Naive B cell (primary cell): Measurements from ENCODE around the gene ACVR1. TPM values are rescaled to one million over a fixed set of nuclear protein-coding genes. Genes with fewer than 3 reads are reported as not detected.
A peak's percentile ranks its signal among the peaks of the same experiment; 100 is the strongest.

ENCODE experiments used
- ATAC-seq, 2 donors: fragments of 150-1000 bp; cut with Tn5 transposase; 2 replicates each; pipeline ENCODE4 v1.10.0; 2021; ENCODE audit warnings: low read depth in 2 of 2, mild to moderate bottlenecking in 2 of 2, moderate library complexity in 2 of 2
- DNase-seq: peaks from one replicate; pipeline ENCODE4 v3.0.0; 2022
- H3K27ac Mint-ChIP-seq, 6 donors: one replicate each; pipeline ENCODE4 v1.8.0; 2020 to 2022; ENCODE audit warnings: mild to moderate bottlenecking in 6 of 6, mixed read lengths in 6 of 6, moderate library complexity in 5 of 6, inconsistent platforms in 2 of 6
- H3K27me3 Mint-ChIP-seq, 3 donors: one replicate each; pipeline ENCODE4 v1.8.0; 2021 to 2022; ENCODE audit warnings: mixed read lengths in 3 of 3, mild to moderate bottlenecking in 1 of 3
- H3K36me3 Mint-ChIP-seq, 2 donors: one replicate each; pipeline ENCODE4 v1.8.0; 2020 to 2022; ENCODE audit warnings: mixed read lengths in 2 of 2, inconsistent platforms in 1 of 2, mild to moderate bottlenecking in 1 of 2
- H3K4me1 Mint-ChIP-seq, 3 donors: one replicate each; pipeline ENCODE4 v1.8.0; 2020 to 2022; ENCODE audit warnings: mixed read lengths in 3 of 3, inconsistent platforms in 1 of 3, mild to moderate bottlenecking in 1 of 3, moderate library complexity in 1 of 3
- H3K4me3 Mint-ChIP-seq, 8 donors: one replicate each; pipeline ENCODE4 v1.8.0; 2020 to 2022; ENCODE audit warnings: mild to moderate bottlenecking in 8 of 8, mixed read lengths in 8 of 8, moderate library complexity in 8 of 8, inconsistent platforms in 2 of 8
- H3K9me3 Mint-ChIP-seq, 7 donors: one replicate each; pipeline ENCODE4 v1.8.0; 2020 to 2022; ENCODE audit warnings: mixed read lengths in 7 of 7, mild to moderate bottlenecking in 5 of 7, inconsistent platforms in 2 of 7, moderate library complexity in 1 of 7
- polyA plus RNA-seq, 6 donors: library from polyadenylated mRNA; unstranded; fragments of 300-500 nt; fragmentation: Illumina TruSeq; gene quantifications; one replicate each; pipeline ENCODE4 v1.2.3, GENCODE V29; 2021; ENCODE audit warnings: low read depth in 6 of 6

The ACVR1 gene
- polyA plus RNA-seq, 6 donors from 2014 or later = 1.1 to 2.8 (median 1.6) TPM; not detected in 1

DNA sequence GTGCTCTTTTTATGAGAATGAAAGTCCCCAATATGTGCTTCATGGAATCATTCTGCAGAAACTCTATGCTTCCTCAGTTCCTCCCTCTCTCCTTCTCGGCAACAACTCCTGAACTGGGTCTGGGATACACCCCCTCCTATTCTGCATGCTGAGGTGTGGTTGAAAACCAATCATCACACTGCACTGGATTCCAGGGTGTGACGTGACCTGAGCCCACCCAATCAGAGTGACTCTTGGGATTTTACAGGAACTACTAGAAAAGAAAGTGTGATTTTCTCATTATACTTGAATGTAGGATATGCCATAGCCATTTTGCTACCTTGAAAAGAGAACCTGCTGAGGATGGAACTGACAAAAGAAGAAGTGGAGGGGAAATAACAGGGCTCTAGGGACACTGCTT lies 36.3 kb downstream of the ACVR1 start:
- H3K27me3 Mint-ChIP-seq = no peaks in the 10 kb centered on the region
- no peak overlapping the region for H3K27ac Mint-ChIP-seq
- H3K4me1 Mint-ChIP-seq = peaks cover 4 to 26% (median 5%) of the 10 kb centered on the region in 3 donors
- H3K4me3 Mint-ChIP-seq = no peak overlapping the region
- DNase-seq (no peak), ATAC-seq (no peak)
- peaks cover 0 to 2% (median 0%) of the 10 kb centered on the region in 7 donors for H3K9me3 Mint-ChIP-seq
- H3K36me3 Mint-ChIP-seq = peaks cover 0 to 7% of the 10 kb centered on the region in 2 donors

DNA sequence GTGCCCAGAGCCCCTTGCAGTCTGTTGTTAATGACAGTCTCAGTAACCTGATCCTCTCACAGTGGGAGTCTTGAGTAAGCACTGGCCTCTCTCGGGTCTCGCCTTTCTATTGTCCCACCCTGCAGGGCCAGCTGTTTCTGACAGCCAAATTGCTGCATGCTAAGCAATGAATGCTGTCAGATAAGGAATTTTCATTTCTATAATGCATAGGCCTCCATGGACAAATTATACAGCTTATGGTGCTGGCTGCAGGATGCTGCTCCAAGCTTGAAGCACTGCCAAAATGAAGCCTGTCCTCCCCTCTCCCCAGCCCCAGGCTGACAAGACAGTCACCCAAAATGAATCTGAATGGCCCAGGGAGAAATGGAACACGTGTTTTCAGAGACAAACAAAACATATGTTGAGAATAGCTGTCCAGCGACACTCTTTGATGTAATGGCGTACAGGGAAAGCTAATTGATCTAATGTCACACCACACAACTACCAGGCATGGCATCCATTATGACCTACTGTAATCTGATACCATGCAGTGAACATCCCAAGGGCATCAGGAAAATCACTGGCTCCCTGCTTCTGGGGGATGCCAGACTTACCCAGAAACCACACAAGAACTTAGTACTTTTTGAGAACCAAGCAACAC lies 36.8 kb downstream of the ACVR1 start:
- H3K4me3 Mint-ChIP-seq = peak overlapping the region in 1 of 8 donors; percentile 22
- ATAC-seq = no peak
- H3K27ac Mint-ChIP-seq = no peak overlapping the region
- no peaks in the 10 kb centered on the region for H3K27me3 Mint-ChIP-seq
- peaks cover 4 to 26% (median 5%) of the 10 kb centered on the region in 3 donors for H3K4me1 Mint-ChIP-seq
- H3K9me3 Mint-ChIP-seq = peaks cover 0 to 2% (median 0%) of the 10 kb centered on the region in 7 donors
- DNase-seq = no peak
- H3K36me3 Mint-ChIP-seq = peaks cover 0 to 7% of the 10 kb centered on the region in 2 donors

DNA sequence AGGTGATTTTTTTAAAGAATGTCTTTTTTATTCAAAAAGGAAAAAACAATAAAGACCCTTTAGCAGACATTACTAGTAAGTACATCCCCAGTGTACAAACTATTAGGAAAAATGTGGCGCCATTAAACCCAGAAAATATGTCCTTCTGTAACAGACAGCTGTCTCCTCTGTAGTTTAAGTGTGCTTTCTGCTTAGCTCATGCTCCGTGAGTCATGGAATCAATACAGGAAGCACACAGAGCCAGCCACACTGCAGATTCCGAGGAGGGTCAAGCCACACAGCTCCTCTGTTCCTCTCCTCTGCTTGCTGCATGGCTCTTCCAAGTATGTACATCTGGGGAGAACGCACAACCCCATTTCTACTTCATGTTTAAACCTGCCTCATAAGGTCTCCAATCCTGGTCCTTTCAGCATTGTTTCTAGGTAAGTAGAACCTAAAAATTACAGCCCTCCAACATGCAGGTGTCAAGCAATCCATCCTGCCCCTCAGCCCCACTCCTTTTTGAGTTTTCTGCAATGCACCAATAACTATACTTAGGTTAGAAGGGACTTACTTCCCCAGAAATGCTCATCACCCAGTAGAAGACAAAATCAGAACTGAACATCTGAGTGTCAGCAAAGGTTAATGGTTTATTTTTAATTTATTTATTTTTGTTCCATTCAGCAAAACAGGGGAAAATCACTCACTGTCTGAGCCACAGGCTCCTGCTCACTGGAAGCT lies 37.5 kb downstream of the ACVR1 start:
- no peak for DNase-seq
- Mint-ChIP-seq H3K27me3 (no peaks in the 10 kb centered on the region), H3K4me1 (peaks cover 4 to 26% (median 5%) of the 10 kb centered on the region in 3 donors)

DNA sequence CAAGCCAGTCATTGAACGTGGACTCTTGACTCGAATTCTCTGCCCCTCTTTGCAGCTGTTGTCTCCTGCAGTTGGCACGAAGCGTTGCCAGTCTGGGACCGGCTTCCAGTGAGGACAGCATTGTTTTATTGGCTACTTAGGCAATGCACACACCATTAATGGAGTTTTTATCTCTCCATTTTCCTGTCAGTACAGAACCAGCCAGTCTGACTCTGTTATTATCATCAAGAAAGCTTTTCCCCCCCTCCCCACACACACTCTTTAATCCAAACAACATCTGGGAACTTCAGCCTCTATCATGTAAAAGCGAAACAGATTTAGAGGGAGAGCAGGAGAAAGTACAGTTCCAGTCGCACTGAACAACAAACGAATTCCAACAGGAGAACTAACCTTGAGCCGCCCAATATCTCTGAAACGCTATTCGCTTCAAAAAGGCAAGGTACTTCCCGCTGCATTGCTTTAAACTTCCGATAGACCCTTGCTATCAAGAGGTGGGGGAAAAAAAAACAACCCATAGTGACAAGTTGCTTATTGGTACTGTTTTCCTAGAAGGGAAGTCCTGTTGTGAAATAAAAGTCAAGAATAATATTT lies 38.2 kb downstream of the ACVR1 start:
- ATAC-seq (no peak), DNase-seq (no peak)
- no peak overlapping the region for H3K27ac Mint-ChIP-seq
- no peak overlapping the region for H3K4me3 Mint-ChIP-seq
- H3K4me1 Mint-ChIP-seq = peaks cover 4 to 26% (median 5%) of the 10 kb centered on the region in 3 donors
- H3K36me3 Mint-ChIP-seq = peaks cover 0 to 7% of the 10 kb centered on the region in 2 donors
- H3K27me3 Mint-ChIP-seq = no peaks in the 10 kb centered on the region
- H3K9me3 Mint-ChIP-seq = peaks cover 0 to 2% (median 0%) of the 10 kb centered on the region in 7 donors

More for the DNA sequence above, 37.5 kb downstream of the ACVR1 start:
- peaks cover 0 to 2% (median 0%) of the 10 kb centered on the region in 7 donors for H3K9me3 Mint-ChIP-seq
- ATAC-seq = no peak
- H3K27ac Mint-ChIP-seq = peak overlapping the region in 1 of 6 donors; percentile 65
- no peak overlapping the region for H3K4me3 Mint-ChIP-seq
- H3K36me3 Mint-ChIP-seq = peaks cover 0 to 7% of the 10 kb centered on the region in 2 donors

DNA sequence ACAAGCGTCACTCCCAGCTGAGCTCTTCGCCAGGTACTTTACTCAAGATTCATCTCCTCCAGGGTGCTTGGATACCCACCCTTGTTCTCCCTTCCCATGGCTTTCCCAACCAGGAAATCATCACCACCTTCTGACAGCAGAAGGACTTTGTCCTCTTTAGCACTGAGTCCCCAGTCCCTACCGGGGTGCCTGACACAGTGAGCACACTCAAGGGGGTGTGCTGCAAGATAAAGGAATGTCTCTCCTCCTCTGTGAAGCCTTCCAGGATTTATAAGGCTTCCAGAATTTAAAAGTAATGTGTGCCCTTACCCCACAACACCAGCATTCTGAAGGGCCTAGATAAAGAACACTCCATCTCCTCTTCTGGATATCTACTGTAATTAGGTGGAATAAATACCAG lies 39.6 kb downstream of the ACVR1 start:
- Mint-ChIP-seq H3K4me1 (peaks cover 4 to 26% (median 5%) of the 10 kb centered on the region in 3 donors), H3K27me3 (no peaks in the 10 kb centered on the region), H3K4me3 (no peak overlapping the region), H3K9me3 (peaks cover 0 to 2% (median 0%) of the 10 kb centered on the region in 7 donors), H3K36me3 (peaks cover 0 to 7% of the 10 kb centered on the region in 2 donors), H3K27ac (peak overlapping the region in 3 of 6 donors; percentile 15 to 88 (median 24))
- no peak for ATAC-seq
- DNase-seq = no peak

DNA sequence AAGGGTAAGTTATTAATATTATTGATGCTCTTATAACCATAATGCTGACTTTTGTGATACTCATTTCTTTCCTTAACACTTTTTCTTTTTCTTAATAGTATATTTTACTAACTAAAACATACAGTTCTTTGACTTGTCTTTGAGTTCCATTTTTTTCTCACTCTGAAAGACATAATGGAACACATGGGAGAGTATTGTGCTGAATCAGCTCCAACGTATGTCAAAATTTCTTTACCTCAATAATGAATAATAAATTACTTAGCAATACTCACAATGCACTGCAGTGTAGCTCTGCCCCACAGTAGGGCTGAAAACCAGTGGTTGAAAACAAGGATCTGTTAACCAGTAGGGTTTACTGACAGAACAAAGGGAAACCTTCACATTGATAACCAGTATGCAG lies 40.7 kb downstream of the ACVR1 start:
- Mint-ChIP-seq H3K27ac (no peak overlapping the region), H3K4me1 (peaks cover 4 to 21% (median 5%) of the 10 kb centered on the region in 3 donors), H3K27me3 (no peaks in the 10 kb centered on the region), H3K36me3 (peaks cover 0 to 7% of the 10 kb centered on the region in 2 donors), H3K4me3 (no peak overlapping the region), H3K9me3 (peaks cover 0 to 2% (median 0%) of the 10 kb centered on the region in 7 donors)
- ATAC-seq (no peak), DNase-seq (no peak)

DNA sequence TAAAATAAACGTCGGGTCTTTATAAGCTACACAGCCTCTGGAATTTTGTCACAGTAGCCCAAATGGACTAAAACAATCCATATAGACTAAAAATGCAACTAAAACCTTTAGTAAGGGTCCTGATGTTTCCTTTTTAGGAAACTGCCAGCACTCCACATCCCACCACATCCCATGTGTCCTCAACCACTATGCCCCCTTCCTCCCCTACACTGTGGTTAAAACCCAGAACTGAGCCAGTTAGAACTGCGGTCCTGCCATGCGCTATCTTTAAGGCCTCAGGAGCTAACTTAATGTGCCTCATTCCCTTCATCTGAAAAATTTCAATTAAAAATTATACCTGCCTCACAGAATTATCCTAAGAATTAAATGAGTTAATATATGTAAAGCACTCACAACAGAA lies 41.1 kb downstream of the ACVR1 start:
- Mint-ChIP-seq H3K27ac (no peak overlapping the region), H3K27me3 (no peaks in the 10 kb centered on the region), H3K36me3 (peaks cover 0 to 7% of the 10 kb centered on the region in 2 donors), H3K4me3 (no peak overlapping the region), H3K4me1 (peaks cover 4 to 17% (median 5%) of the 10 kb centered on the region in 3 donors), H3K9me3 (peaks cover 0 to 2% (median 0%) of the 10 kb centered on the region in 7 donors)
- ATAC-seq (no peak), DNase-seq (no peak)

DNA sequence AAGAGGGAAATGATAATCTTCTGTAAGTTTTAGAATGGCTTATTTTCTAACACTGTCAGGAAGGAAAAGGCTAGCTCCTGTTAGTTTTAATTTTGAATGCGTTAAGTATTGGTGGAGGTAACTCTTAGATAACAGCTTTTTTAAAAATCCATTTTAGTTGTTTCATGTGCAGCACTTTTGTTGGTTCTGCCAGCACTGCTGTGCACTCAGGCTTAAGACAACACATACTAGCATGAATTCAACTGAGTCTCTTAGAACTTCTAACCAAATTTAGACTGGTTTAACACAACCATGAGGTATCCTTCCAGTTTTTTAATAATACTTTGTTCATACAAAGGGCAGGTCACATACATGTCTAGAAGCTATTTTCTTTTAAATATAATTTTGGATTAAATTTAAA lies 42.4 kb downstream of the ACVR1 start:
- Mint-ChIP-seq H3K9me3 (peaks cover 0 to 2% (median 0%) of the 10 kb centered on the region in 7 donors), H3K36me3 (peaks cover 8 to 14% of the 10 kb centered on the region in 2 donors), H3K27ac (no peak overlapping the region), H3K27me3 (no peaks in the 10 kb centered on the region), H3K4me1 (peaks cover 3 to 10% (median 8%) of the 10 kb centered on the region in 3 donors), H3K4me3 (no peak overlapping the region)
- ATAC-seq = no peak
- no peak for DNase-seq

DNA sequence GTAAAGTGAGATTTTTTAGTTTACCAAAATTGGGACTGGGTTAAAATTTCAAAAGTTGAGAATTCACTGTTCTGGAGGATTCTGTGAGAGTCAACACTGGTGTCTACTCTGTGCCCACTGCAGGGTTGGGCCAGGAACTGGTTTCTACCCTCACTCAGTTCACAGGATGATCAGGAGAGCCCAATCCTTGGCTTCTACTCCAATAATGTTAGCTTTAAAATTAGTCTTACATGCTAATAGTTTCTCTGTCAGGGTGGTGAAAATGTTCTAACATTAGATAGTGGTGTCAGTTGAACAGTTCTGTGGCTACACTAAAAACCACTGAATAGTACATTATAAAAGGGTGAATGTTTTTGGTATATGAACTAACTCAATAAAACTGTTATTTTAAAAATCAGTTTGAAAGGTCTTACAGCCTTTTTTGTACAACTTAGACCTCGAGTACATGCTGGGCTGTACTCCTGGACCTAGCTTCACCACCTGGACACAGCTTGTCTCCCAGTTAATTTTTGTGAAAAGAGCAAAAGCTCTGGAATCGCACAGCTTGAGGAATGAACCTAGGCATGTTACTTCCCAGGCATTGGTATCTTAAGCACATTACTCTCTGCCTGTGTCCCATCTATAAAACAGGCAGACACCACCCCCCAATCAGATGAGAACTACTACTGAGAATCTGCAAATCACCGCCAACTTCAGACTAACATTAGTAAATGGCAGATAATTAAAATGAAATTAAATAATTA lies 44.4 kb downstream of the ACVR1 start:
- no peaks in the 10 kb centered on the region for H3K27me3 Mint-ChIP-seq
- H3K4me1 Mint-ChIP-seq = peaks cover 0 to 5% (median 0%) of the 10 kb centered on the region in 3 donors
- peak overlapping the region in 3 of 6 donors; percentile 7 to 58 (median 26) for H3K27ac Mint-ChIP-seq
- H3K9me3 Mint-ChIP-seq = peaks cover 0 to 2% (median 0%) of the 10 kb centered on the region in 7 donors
- H3K36me3 Mint-ChIP-seq = peaks cover 8 to 10% of the 10 kb centered on the region in 2 donors
- ATAC-seq (no peak), DNase-seq (no peak)
- no peak overlapping the region for H3K4me3 Mint-ChIP-seq

DNA sequence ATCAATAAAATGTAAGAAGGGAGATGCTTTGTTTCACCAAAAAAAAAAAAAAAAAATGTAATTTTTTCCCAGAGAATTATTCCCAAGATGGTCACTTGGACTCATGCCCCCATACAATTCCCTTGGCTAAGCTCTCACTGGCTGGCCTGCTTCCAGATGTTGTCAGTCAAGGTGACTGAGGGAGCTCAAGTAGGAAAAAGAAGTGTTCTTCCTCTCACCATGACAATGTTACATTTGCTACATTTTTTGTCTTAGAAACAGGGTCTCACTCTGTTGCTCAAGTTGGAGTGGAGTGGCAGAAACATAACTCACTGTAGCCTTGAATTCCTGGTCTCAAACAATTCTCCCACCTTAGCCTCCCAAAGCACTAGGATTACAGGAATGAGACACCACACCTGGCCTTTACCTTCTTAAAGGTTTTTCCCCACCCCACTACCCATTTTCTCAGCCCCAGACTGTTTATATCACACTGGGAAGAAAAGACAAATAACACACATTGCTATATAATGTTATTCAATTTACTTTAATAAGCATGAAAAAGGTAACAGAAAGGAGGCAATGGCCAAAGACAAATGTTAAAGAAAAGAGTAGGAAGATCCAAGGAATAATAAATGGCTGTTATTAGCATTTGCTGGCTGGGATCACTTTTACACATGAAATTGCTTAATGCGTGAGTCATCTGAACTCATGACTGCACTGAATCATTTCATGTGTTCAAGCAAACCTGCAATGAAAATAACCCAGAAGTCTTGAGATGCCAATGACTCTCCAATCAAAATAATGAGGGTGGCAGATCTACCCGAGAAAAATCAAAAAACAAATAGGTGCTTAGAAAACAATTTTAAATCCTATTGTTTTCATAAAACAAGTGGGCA lies 45.2 kb downstream of the ACVR1 start:
- DNase-seq (no peak), ATAC-seq (no peak)
- H3K9me3 Mint-ChIP-seq = peaks cover 0 to 2% (median 0%) of the 10 kb centered on the region in 7 donors
- no peaks in the 10 kb centered on the region for H3K27me3 Mint-ChIP-seq
- H3K4me1 Mint-ChIP-seq = peaks cover 0 to 5% (median 0%) of the 10 kb centered on the region in 3 donors
- peaks cover 6 to 8% of the 10 kb centered on the region in 2 donors for H3K36me3 Mint-ChIP-seq
- H3K4me3 Mint-ChIP-seq = no peak overlapping the region
- peak overlapping the region in 2 of 6 donors; percentile 7 to 58 for H3K27ac Mint-ChIP-seq

DNA sequence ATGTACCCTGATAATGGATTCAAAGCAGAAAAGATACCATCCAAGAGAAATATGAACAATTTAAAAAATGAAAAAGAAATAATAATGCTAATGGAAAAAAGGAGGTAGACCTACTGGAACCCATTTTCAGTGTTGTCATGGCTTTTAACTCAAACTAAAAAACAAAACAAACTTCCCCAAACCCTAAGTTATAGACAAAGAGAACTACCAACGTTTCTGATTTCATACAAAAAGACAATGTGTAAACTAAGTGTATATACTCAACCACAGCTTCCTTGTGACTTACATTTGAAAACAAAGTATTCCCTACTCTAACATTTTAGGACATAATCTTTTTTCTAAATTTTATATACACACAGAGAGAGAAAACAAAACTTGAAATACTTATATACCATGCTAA lies 45.9 kb downstream of the ACVR1 start:
- DNase-seq (no peak), ATAC-seq (no peak)
- Mint-ChIP-seq H3K4me1 (peaks cover 0 to 5% (median 3%) of the 10 kb centered on the region in 3 donors), H3K27me3 (no peaks in the 10 kb centered on the region), H3K4me3 (no peak overlapping the region), H3K9me3 (peaks cover 0 to 2% (median 0%) of the 10 kb centered on the region in 7 donors), H3K27ac (no peak overlapping the region), H3K36me3 (peaks cover 8 to 11% of the 10 kb centered on the region in 2 donors)

DNA sequence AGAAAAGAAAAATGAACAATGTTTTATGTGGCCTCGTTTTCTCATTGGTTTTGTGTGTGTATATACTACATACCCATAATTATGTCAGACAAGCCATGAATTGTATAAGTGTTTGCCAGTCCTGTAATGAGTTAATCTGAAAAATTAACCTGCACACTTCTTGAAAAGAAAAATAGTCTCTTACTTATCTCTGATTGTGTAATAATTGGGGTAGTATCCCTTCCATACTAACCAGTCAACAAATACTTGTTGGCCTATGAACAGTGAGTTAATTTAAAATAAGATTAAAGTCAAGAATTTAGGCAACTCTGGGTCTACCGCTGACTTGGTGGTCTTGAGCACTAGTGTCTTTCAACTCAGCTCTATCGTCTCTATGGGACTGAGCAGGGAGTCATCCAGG lies 48.8 kb downstream of the ACVR1 start:
- Mint-ChIP-seq H3K27ac (no peak overlapping the region), H3K9me3 (peaks cover 0 to 2% (median 0%) of the 10 kb centered on the region in 7 donors), H3K27me3 (no peaks in the 10 kb centered on the region), H3K4me1 (peaks cover 0 to 5% (median 3%) of the 10 kb centered on the region in 3 donors), H3K36me3 (peaks cover 8 to 20% of the 10 kb centered on the region in 2 donors), H3K4me3 (no peak overlapping the region)
- DNase-seq (no peak), ATAC-seq (no peak)
